ENCODE measurements around the gene C8G. TPM values are rescaled to one million over a fixed set of nuclear protein-coding genes. Genes with fewer than 3 reads are reported as not detected.

C8G gene
- total RNA-seq, 2 donors from 2014 or later: not detected

DNA sequence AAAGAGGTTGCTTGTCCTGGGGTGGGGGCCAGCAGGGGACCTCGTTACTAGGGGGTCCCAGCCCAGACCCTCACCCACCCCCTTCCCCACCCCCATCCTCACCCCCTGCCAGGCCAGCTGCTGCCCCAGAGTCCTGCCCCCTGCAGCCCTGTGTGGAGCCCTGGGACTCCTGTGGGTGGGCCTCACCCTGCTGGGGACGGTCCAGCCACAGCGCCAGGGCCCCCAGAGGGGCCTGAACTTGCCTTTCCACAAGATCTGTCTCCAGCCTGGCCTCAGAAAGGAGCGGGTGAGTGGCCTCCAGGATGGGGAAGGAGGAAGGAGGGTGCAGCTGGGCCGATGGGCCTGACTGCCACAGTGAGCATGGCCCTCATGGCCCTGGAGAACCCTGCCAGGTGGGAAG is 24.7 kb downstream of the C8G start:
- TF ChIP-seq, protein P1, sequence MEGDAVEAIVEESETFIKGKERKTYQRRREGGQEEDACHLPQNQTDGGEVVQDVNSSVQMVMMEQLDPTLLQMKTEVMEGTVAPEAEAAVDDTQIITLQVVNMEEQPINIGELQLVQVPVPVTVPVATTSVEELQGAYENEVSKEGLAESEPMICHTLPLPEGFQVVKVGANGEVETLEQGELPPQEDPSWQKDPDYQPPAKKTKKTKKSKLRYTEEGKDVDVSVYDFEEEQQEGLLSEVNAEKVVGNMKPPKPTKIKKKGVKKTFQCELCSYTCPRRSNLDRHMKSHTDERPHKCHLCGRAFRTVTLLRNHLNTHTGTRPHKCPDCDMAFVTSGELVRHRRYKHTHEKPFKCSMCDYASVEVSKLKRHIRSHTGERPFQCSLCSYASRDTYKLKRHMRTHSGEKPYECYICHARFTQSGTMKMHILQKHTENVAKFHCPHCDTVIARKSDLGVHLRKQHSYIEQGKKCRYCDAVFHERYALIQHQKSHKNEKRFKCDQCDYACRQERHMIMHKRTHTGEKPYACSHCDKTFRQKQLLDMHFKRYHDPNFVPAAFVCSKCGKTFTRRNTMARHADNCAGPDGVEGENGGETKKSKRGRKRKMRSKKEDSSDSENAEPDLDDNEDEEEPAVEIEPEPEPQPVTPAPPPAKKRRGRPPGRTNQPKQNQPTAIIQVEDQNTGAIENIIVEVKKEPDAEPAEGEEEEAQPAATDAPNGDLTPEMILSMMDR (IDR thresholded peaks at IDR 0.05): no peak
- DNase-seq (ENCODE audit: low spot score) (no peak), ATAC-seq (ENCODE audit: insufficient number of reproducible peaks, low FRiP score, low read depth) (no peak)
- H3K27me3 ChIP-seq (replicated peaks; ENCODE audit: insufficient read depth): no peaks in the 10 kb centered on the region
- H3K27ac ChIP-seq: no peak overlapping the region
- H3K9me3 ChIP-seq: no peaks in the 10 kb centered on the region
- H3K4me1 ChIP-seq (ENCODE audit: control insufficient read depth in 1 of 2, low read depth in 2 of 2): peaks cover 0 to 7% of the 10 kb centered on the region in 2 donors
- H3K4me3 ChIP-seq: no peak overlapping the region
- no peaks in the 10 kb centered on the region for H3K36me3 ChIP-seq

- TF ChIP-seq, protein P1 (IDR thresholded peaks at IDR 0.05): no peak
- H3K27ac ChIP-seq: no peak overlapping the region
- H3K27me3 ChIP-seq (replicated peaks; ENCODE audit: insufficient read depth): no peaks in the 10 kb centered on the region
- no peak for ATAC-seq (ENCODE audit: insufficient number of reproducible peaks, low FRiP score, low read depth)
- H3K4me1 ChIP-seq (ENCODE audit: control insufficient read depth in 1 of 2, low read depth in 2 of 2): peaks cover 0 to 7% of the 10 kb centered on the region in 2 donors
- DNase-seq (ENCODE audit: low spot score): no peak
- no peaks in the 10 kb centered on the region for H3K9me3 ChIP-seq
- H3K4me3 ChIP-seq: no peak overlapping the region
- H3K36me3 ChIP-seq: no peaks in the 10 kb centered on the region
Observed at GRCh38 chr9:136970361-136970760, 25.3 kb downstream of the C8G start.

DNA sequence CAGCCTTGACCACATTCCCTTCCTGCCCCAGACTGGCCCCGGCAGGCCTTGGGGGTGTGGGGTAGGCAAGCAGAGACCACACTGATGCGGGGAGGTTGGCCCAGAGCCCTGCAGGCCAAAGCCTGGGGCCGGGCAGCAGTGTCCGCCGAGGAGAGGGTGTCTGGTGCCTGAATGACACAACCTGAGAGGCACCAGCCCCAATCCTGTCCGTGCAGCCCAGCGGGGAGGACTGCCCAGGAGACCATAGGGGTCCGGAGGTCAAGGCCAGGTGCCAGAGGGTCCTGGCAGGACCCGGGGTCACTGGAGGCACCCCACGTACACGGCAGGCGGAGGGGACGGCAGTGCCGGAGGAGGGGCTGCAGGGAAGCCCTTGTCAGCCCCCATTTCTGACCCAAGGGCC is 26.7 kb downstream of the C8G start:
- Histone ChIP-seq H3K27ac (no peak overlapping the region), H3K9me3 (no peaks in the 10 kb centered on the region)
- ATAC-seq (ENCODE audit: insufficient number of reproducible peaks, low FRiP score, low read depth): no peak

DNA sequence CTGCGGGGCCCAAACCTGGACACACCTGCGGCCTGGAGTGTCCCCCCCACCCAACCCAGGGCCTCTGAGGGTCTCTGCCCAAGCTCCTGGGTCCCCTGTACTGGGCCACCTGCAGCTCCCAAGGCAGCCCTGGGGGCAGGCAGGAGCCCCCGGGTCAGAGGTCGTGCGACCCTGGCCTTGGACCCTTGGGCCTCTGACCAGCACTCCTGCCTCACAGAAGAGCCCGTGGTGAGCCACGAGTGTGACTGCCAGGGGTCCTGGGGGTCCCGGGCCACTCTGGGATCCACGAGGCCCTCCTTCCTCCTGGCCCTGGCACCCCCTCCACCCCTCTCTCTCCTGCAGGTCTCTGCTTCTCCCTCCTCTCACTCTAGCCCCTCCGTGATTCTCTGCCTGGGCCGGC is 27.3 kb downstream of the C8G start:
- TF ChIP-seq, protein P1 (IDR thresholded peaks at IDR 0.05): no peak
- no peaks in the 10 kb centered on the region for H3K27me3 ChIP-seq (replicated peaks; ENCODE audit: insufficient read depth)
- no peak overlapping the region for H3K27ac ChIP-seq
- H3K4me3 ChIP-seq: no peak overlapping the region
- ATAC-seq (ENCODE audit: insufficient number of reproducible peaks, low FRiP score, low read depth) (no peak), DNase-seq (ENCODE audit: low spot score) (no peak)
- peaks cover 0 to under 1% of the 10 kb centered on the region in 2 donors for H3K4me1 ChIP-seq (ENCODE audit: control insufficient read depth in 1 of 2, low read depth in 2 of 2)
- no peaks in the 10 kb centered on the region for H3K36me3 ChIP-seq
- H3K9me3 ChIP-seq: no peaks in the 10 kb centered on the region

More for the DNA sequence above, 26.7 kb downstream of the C8G start:
- H3K4me1 ChIP-seq (ENCODE audit: control insufficient read depth in 1 of 2, low read depth in 2 of 2): no peaks in the 10 kb centered on the region
- no peaks in the 10 kb centered on the region for H3K36me3 ChIP-seq
- DNase-seq (ENCODE audit: low spot score): no peak
- TF ChIP-seq, protein P1 (IDR thresholded peaks at IDR 0.05): no peak
- no peak overlapping the region for H3K4me3 ChIP-seq
- no peaks in the 10 kb centered on the region for H3K27me3 ChIP-seq (replicated peaks; ENCODE audit: insufficient read depth)

DNA sequence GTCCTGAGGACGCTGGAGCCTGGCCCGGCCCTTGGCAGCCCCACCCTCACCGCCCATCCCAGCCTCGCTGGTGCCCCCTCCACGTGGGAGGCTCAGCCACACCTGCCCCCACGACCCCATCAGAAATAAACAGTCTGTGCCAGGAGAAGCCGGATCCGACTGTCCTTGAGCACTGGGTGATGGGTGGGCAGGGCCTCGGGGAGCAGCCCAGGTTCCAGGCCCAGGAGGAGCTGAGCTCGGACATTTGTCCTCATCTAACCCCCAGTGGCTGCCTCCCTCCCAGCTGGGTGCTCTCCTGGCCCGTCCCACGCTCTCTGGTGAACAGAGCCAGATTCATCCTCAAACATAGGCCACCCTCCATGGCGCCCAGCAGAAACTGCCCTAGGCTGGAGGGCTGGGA is 27.7 kb downstream of the C8G start:
- no peaks in the 10 kb centered on the region for H3K9me3 ChIP-seq
- TF ChIP-seq, protein P1 (IDR thresholded peaks at IDR 0.05): no peak
- ATAC-seq (ENCODE audit: insufficient number of reproducible peaks, low FRiP score, low read depth) (no peak), DNase-seq (ENCODE audit: low spot score) (no peak)
- H3K4me3 ChIP-seq: no peak overlapping the region
- peaks cover 0 to 5% of the 10 kb centered on the region in 2 donors for H3K4me1 ChIP-seq (ENCODE audit: control insufficient read depth in 1 of 2, low read depth in 2 of 2)
- H3K36me3 ChIP-seq: no peaks in the 10 kb centered on the region
- H3K27ac ChIP-seq: no peak overlapping the region
- no peaks in the 10 kb centered on the region for H3K27me3 ChIP-seq (replicated peaks; ENCODE audit: insufficient read depth)

Data from thoracic aorta (tissue), 2 donors.